Measurements from ENCODE around the gene TTLL10. TPM values are rescaled to one million over a fixed set of nuclear protein-coding genes. Genes with fewer than 3 reads are reported as not detected.

TTLL10 gene
- total RNA-seq, 2 experiments from 2014 or later, result not detected

DNA sequence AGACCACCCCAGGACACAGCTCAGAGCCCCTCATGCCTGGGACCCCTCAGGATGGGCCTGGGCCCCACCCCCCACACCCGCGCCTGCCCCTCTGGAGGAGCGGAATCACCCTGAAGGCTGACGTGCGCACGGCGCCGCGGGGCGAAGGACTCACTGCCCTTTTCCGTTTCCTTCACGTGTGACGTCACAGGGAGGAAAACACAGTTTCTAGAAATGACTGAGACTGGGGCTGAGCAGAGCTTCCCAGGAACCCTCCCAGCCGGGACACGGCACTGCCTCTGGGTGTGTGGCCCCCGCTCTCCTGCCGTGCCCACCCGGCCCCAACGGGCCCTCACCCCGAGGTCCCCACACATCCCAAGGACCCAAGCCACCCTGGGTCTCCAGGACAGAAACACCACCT is 45.7 kb downstream of the TTLL10 start:
- ATAC-seq (no peak), DNase-seq (no peak)
- ChIA-PET CTCF (no interaction called here), POLR2A (interaction anchor here (8.4 kb wide), 1 partner anchor 10 kb away, joined by 64 read pairs; the partner anchor contains the start of genes B3GALT6 and SDF4)
- TF ChIP-seq, protein P1, sequence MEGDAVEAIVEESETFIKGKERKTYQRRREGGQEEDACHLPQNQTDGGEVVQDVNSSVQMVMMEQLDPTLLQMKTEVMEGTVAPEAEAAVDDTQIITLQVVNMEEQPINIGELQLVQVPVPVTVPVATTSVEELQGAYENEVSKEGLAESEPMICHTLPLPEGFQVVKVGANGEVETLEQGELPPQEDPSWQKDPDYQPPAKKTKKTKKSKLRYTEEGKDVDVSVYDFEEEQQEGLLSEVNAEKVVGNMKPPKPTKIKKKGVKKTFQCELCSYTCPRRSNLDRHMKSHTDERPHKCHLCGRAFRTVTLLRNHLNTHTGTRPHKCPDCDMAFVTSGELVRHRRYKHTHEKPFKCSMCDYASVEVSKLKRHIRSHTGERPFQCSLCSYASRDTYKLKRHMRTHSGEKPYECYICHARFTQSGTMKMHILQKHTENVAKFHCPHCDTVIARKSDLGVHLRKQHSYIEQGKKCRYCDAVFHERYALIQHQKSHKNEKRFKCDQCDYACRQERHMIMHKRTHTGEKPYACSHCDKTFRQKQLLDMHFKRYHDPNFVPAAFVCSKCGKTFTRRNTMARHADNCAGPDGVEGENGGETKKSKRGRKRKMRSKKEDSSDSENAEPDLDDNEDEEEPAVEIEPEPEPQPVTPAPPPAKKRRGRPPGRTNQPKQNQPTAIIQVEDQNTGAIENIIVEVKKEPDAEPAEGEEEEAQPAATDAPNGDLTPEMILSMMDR (IDR thresholded peaks at IDR 0.05), result no peak
- Mint-ChIP-seq H3K4me1 (ENCODE audit: low read depth) (peaks cover 41% of the 10 kb centered on the region), H3K9me3 (no peaks in the 10 kb centered on the region), H3K27me3 (no peaks in the 10 kb centered on the region), H3K36me3 (ENCODE audit: low read depth) (peaks cover 35% of the 10 kb centered on the region), H3K27ac (peak overlapping the region; percentile 46), H3K4me3 (no peak overlapping the region)
- intact Hi-C loops (cut with micrococcal nuclease), result no loop called here

DNA sequence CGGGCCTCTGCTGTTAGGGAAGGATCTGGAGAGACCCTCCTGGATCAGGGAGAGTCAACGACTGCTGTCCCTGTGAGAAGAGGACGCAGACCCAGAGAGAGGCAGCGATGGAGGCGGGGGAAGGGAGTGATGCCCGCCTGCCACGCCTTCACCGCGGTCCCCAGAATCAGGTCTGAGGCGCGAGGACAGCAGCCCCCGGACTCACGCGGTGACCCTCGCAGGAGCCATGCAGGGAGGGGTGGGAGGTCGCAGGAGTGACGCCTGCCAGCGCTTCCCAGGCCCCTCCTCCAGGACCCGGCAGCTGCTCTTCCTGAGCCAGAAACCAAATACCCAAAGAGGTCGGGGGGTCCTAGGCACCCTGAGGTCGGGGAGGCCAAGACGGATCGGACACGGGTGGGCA is 46.5 kb downstream of the TTLL10 start:
- POLR2A ChIA-PET, result interaction anchor here (1.2 kb wide), 1 partner anchor 8 kb away, joined by 5 read pairs; no protein-coding TSS in a partner anchor
- Mint-ChIP-seq H3K36me3 (ENCODE audit: low read depth) (peaks cover 36% of the 10 kb centered on the region), H3K9me3 (no peaks in the 10 kb centered on the region), H3K4me1 (ENCODE audit: low read depth) (peaks cover 32% of the 10 kb centered on the region), H3K27me3 (no peaks in the 10 kb centered on the region), H3K4me3 (no peak overlapping the region), H3K27ac (no peak overlapping the region)
- TF ChIP-seq, protein P1 (IDR thresholded peaks at IDR 0.05), result no peak
- CTCF ChIA-PET, result no interaction called here
- ATAC-seq, result no peak
- intact Hi-C loops (cut with micrococcal nuclease), result no loop called here
- DNase-seq, result no peak

GRCh38 chr1:1221887-1222574 is 48.4 kb downstream of the TTLL10 start:
- Mint-ChIP-seq H3K4me3 (no peak overlapping the region), H3K4me1 (ENCODE audit: low read depth) (peaks cover 23% of the 10 kb centered on the region), H3K27me3 (no peaks in the 10 kb centered on the region), H3K9me3 (no peaks in the 10 kb centered on the region), H3K36me3 (ENCODE audit: low read depth) (peaks cover 36% of the 10 kb centered on the region), H3K27ac (no peak overlapping the region)
- POLR2A ChIA-PET, result no interaction called here
- ATAC-seq (no peak), DNase-seq (no peak)
- TF ChIP-seq, protein P1 (IDR thresholded peaks at IDR 0.05), result no peak
- intact Hi-C loops (cut with micrococcal nuclease), result no loop called here
- CTCF ChIA-PET, result no interaction called here

- peaks cover 20% of the 10 kb centered on the region for H3K4me1 Mint-ChIP-seq (ENCODE audit: low read depth)
- DNase-seq, result no peak
- ChIA-PET CTCF (no interaction called here), POLR2A (no interaction called here)
- no peak for ATAC-seq
- peaks cover 34% of the 10 kb centered on the region for H3K36me3 Mint-ChIP-seq (ENCODE audit: low read depth)
- no peak overlapping the region for H3K27ac Mint-ChIP-seq
- no peaks in the 10 kb centered on the region for H3K9me3 Mint-ChIP-seq
- intact Hi-C loops (cut with micrococcal nuclease), result no loop called here
- TF ChIP-seq, protein P1 (IDR thresholded peaks at IDR 0.05), result no peak
- H3K27me3 Mint-ChIP-seq, result no peaks in the 10 kb centered on the region
- no peak overlapping the region for H3K4me3 Mint-ChIP-seq
Measured at GRCh38 chr1:1222575-1223225, 49.0 kb downstream of the TTLL10 start.

DNA sequence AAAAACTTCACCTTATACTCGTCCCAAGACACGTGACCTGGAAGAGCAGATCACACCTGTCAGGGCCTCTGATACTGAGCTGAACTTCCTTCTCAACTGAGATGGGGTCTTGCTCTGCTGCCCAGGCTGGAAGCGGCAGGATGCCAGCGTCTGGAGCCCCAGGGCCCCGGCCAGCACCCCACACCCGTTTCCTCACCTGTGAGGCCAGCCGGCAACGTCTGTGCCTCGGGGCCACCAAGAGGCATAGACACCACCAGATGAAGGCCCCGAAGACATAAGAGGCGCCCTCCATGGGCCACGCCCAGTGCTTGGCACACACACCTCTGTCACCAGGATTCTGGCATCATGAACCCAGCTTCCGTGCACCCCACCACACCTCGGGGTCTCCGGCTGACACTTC is 49.6 kb downstream of the TTLL10 start:
- POLR2A ChIA-PET, result no interaction called here
- Mint-ChIP-seq H3K4me3 (no peak overlapping the region), H3K36me3 (ENCODE audit: low read depth) (peaks cover 29% of the 10 kb centered on the region), H3K27ac (no peak overlapping the region), H3K27me3 (no peaks in the 10 kb centered on the region), H3K9me3 (no peaks in the 10 kb centered on the region), H3K4me1 (ENCODE audit: low read depth) (peaks cover 14% of the 10 kb centered on the region)
- CTCF ChIA-PET, result no interaction called here
- TF ChIP-seq, protein P1 (IDR thresholded peaks at IDR 0.05), result no peak
- ATAC-seq, result no peak
- intact Hi-C loops (cut with micrococcal nuclease), result no loop called here
- DNase-seq, result no peak

Data from activated CD8-positive, alpha-beta T cell treated with anti-CD3 and anti-CD28 coated beads for 36 hours (primary cell).